K562 (cell line): Measurements from ENCODE around the gene SLC66A2. TPM values are rescaled to one million over a fixed set of nuclear protein-coding genes. Genes with fewer than 3 reads are reported as not detected.

Experiments used
- MTF1 ChIP-seq: fragments of 250-450 bp; sonication (Bioruptor Pico); IDR thresholded peaks from 2 replicates; pipeline ENCODE4 v1.9.0; 2021; ENCODE audit warnings: moderate library complexity, mild to moderate bottlenecking, inconsistent platforms, borderline replicate concordance
- PYGO2 ChIP-seq: fragments of 450-650 bp; IDR thresholded peaks from 2 replicates; pipeline ENCODE4 v1.6.1; 2016; ENCODE audit warnings: mild to moderate bottlenecking, missing genetic modification characterization, moderate library complexity, missing compliant biosample characterization
- ZNF174 ChIP-seq: fragments of 250-450 bp; sonication (Bioruptor Pico); IDR thresholded peaks from 2 replicates; pipeline ENCODE4 v1.4.0; 2020; ENCODE audit warnings: mild to moderate bottlenecking
- ZNF23 ChIP-seq: fragments of 250-450 bp; sonication (Bioruptor Pico); IDR thresholded peaks from 2 replicates; pipeline ENCODE4 v1.4.0; 2020; ENCODE audit warnings: mild to moderate bottlenecking
- ZNF695 ChIP-seq: fragments of 450-650 bp; formaldehyde crosslinking; IDR thresholded peaks from 2 replicates; pipeline ENCODE4 v1.4.0; 2020; ENCODE audit warnings: mild to moderate bottlenecking, moderate library complexity
- polyA plus RNA-seq, 8 experiments: library from polyadenylated mRNA; depleted of rRNA in 4 of 8; stranded (reverse) in 5 of 8; unstranded in 3 of 8; fragments of >200 nt; fragmentation: Nextera tagmentation in 2 of 8; fragmentation: Illumina TruSeq in 1 of 8; extraction: Ambion mirVana in 2 of 8; extraction: Trizol in 1 of 8; gene quantifications; 2 replicates each; pipeline versions ENCODE4 v1.2.1 to v1.2.3, GENCODE V29; 2011 to 2014; ENCODE audit warnings: inconsistent platforms in 1 of 8, missing spikeins in 1 of 8
- total RNA-seq, 7 experiments: library from RNA; depleted of rRNA in 6 of 7; stranded (reverse); fragments of >200 nt in 6 of 7; fragmentation: Illumina TruSeq in 2 of 7; extraction: Trizol in 2 of 7; gene quantifications; 2 replicates each; pipeline versions ENCODE4 v1.2.1 to v1.2.3, GENCODE V29; 2011 to 2021; ENCODE audit warnings: low replicate concordance in 1 of 7
- TF ChIP-seq, protein P1 (sequence below): fragments of 450-650 bp; formaldehyde crosslinking; IDR thresholded peaks from 2 replicates; pipeline ENCODE4 v1.4.0; 2020; ENCODE audit warnings: mild to moderate bottlenecking, moderate library complexity
- TF ChIP-seq, protein P2 (sequence below): sonication (generic); formaldehyde crosslinking; IDR thresholded peaks from 2 replicates; pipeline ENCODE4 v1.8.0; 2022; ENCODE audit warnings: mild to moderate bottlenecking, missing genetic modification reagents

Gene SLC66A2
- total and polyA plus RNA-seq, 9 of the 15 experiments (the other 6 are each of a cell fraction or from before 2014, with no cell fraction given), result 0.25 to 17.5 (median 5.6) TPM

DNA sequence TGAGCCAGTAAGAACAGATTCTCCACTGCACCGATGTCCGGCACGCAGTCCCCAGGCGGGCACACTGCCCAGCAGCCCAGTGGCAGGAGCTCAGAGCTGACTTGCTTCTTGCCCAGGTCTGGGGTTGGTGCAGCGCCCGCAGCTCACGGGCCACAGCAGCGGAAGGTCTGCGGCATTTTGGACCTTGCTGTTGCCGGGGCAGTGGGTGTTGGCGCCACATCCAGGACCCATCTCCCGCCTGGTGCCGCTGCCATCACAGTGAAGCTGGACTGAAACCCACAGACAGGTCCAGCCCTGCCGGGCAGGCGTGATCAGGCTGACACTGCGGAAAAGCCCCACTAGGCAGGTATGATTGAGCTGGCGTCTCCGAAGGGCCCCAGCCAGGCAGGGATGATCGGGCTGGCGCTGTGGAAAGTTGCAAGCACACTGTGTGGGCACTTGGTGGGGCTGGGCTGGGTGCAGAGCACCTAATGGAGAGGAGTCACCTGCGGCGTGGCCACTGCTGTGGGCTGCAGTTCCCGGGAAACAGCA is 75.5 kb downstream of the SLC66A2 start (continued):
- TF ChIP-seq, protein P1, sequence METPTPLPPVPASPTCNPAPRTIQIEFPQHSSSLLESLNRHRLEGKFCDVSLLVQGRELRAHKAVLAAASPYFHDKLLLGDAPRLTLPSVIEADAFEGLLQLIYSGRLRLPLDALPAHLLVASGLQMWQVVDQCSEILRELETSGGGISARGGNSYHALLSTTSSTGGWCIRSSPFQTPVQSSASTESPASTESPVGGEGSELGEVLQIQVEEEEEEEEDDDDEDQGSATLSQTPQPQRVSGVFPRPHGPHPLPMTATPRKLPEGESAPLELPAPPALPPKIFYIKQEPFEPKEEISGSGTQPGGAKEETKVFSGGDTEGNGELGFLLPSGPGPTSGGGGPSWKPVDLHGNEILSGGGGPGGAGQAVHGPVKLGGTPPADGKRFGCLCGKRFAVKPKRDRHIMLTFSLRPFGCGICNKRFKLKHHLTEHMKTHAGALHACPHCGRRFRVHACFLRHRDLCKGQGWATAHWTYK (CRISPR knock-in tag), result no peak
- TF ChIP-seq MTF1 (no peak), ZNF23 (CRISPR knock-in tag) (no peak), ZNF695 (CRISPR knock-in tag) (no peak), ZNF174 (CRISPR knock-in tag) (no peak), PYGO2 (tag) (no peak)
- TF ChIP-seq, protein P2, sequence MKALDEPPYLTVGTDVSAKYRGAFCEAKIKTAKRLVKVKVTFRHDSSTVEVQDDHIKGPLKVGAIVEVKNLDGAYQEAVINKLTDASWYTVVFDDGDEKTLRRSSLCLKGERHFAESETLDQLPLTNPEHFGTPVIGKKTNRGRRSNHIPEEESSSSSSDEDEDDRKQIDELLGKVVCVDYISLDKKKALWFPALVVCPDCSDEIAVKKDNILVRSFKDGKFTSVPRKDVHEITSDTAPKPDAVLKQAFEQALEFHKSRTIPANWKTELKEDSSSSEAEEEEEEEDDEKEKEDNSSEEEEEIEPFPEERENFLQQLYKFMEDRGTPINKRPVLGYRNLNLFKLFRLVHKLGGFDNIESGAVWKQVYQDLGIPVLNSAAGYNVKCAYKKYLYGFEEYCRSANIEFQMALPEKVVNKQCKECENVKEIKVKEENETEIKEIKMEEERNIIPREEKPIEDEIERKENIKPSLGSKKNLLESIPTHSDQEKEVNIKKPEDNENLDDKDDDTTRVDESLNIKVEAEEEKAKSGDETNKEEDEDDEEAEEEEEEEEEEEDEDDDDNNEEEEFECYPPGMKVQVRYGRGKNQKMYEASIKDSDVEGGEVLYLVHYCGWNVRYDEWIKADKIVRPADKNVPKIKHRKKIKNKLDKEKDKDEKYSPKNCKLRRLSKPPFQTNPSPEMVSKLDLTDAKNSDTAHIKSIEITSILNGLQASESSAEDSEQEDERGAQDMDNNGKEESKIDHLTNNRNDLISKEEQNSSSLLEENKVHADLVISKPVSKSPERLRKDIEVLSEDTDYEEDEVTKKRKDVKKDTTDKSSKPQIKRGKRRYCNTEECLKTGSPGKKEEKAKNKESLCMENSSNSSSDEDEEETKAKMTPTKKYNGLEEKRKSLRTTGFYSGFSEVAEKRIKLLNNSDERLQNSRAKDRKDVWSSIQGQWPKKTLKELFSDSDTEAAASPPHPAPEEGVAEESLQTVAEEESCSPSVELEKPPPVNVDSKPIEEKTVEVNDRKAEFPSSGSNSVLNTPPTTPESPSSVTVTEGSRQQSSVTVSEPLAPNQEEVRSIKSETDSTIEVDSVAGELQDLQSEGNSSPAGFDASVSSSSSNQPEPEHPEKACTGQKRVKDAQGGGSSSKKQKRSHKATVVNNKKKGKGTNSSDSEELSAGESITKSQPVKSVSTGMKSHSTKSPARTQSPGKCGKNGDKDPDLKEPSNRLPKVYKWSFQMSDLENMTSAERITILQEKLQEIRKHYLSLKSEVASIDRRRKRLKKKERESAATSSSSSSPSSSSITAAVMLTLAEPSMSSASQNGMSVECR, result no peak
